Measurements from ENCODE around the gene NEK9. TPM values are rescaled to one million over a fixed set of nuclear protein-coding genes. Genes with fewer than 3 reads are reported as not detected.

NEK9 gene
- 35.9 and 58.1 TPM in 2 replicates for total RNA-seq (2011; cell fraction: chromatin; rRNA removed; ENCODE audit: low replicate concordance)
- total RNA-seq (2011; cell fraction: nucleolus; rRNA removed): 28.6 and 29.0 TPM in 2 replicates
- total RNA-seq (2011; cell fraction: nucleoplasm; rRNA removed): 30.7 and 32.6 TPM in 2 replicates
- total RNA-seq (2014; rRNA removed) (25.3 and 29.3 TPM in 2 replicates), total RNA-seq (2014; rRNA removed; fragmentation: Illumina TruSeq; extraction: Trizol) (11.8 and 14.3 TPM in 2 replicates), total RNA-seq (2015; rRNA removed; fragmentation: Illumina TruSeq; extraction: Trizol) (10.0 and 10.8 TPM in 2 replicates), total RNA-seq (2021) (24.0 and 34.4 TPM in 2 replicates), polyA plus RNA-seq (2011; rRNA removed) (32.8 and 39.6 TPM in 2 replicates), polyA plus RNA-seq (2014; fragmentation: Illumina TruSeq; extraction: Trizol) (16.3 and 19.8 TPM in 2 replicates), polyA plus RNA-seq (2014; fragmentation: Nextera tagmentation; extraction: Ambion mirVana) (1 to 10 TPM; 2.8 to 5.5 TPM), polyA plus RNA-seq (2014; rRNA removed) (19.9 and 29.1 TPM in 2 replicates), polyA minus RNA-seq (2011; rRNA and poly(A)+ RNA removed) (32.3 and 32.9 TPM in 2 replicates), Bru-seq, nascent RNA (percentile 63 among the genes with signal in this experiment), BruChase-seq, experiment 1, labeled RNA remaining after a 2-hour chase (percentile 66 among the genes with signal in this experiment), BruChase-seq, experiment 2, labeled RNA remaining after a 6-hour chase (percentile 67 among the genes with signal in this experiment)
- 15.8 and 25.2 TPM in 2 replicates for polyA plus RNA-seq (2011; cell fraction: cytosol; rRNA removed)
- 51.4 and 57.6 TPM in 2 replicates for polyA plus RNA-seq (2011; cell fraction: nucleus; rRNA removed)
- polyA plus RNA-seq (2012): 25.0 and 31.8 TPM in 2 replicates
- polyA minus RNA-seq (2011; cell fraction: cytosol; rRNA and poly(A)+ RNA removed): 11.6 and 13.7 TPM in 2 replicates
- polyA minus RNA-seq (2011; cell fraction: nucleus; rRNA and poly(A)+ RNA removed): 29.9 and 36.3 TPM in 2 replicates
- long read RNA-seq, experiment 1, full-length matches to known transcripts: 6 of 30 reads
- long read RNA-seq, experiment 1, partial matches to known transcripts: 6 of 30 reads
- long read RNA-seq, experiment 1, other reads (novel, unspliced or antisense): 18 of 30 reads
- long read RNA-seq, experiment 2, partial matches to known transcripts: 9 of 18 reads
- long read RNA-seq, experiment 2, other reads (novel, unspliced or antisense): 7 of 18 reads
- long read RNA-seq, experiment 3, partial matches to known transcripts: 0 of 3 reads
- long read RNA-seq, experiment 3, other reads (novel, unspliced or antisense): 3 of 3 reads

DNA sequence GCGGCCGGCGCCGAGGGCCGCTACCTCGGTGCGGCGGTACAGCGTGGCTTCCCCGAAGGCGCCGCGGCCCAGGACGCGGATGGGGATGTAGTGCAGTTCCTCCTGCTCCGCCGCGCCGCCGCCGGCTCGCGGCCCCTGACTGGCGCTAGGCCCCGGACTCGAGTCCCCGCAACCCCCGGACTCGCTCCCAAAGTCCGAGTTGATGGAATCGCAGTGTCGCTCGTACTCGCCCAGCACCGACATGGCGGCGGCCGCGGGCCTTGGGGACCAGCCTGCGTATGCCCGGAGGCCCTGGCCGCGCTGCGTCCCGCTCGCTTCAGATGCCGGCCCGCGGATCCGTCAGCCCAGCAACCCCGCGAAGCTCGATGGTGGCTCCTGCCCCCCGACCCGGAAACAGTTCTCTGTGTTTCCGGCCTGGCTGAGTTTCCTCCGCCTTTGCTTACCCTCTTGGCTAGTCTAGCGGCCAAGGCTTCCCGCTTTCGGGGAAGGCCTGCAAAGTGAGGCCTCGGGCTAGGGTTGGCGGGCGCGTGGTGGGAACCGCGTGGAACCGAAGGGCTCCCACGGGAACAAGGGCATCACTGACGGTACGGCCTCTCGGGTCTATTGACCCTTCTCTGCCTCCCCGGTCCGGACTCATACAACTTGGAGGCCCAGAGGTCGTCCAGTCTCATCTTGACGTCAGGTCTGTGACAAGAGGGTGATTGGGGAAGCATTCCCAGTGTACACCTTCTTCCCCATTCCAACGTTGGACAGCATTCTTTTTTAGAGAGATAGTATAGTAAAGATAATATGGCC is at the start of gene NEK9:
Gene NEK9, minus strand, starts transcription at position 370 of the 795 bp plus-strand sequence. Its CDS starts 127 bp downstream, at position 243.
- peaks cover 11 to 14% of the 10 kb centered on the region in 2 experiments for H3K4me1 ChIP-seq (replicated peaks in 1 of 2; ENCODE audit: control insufficient read depth in 2 of 2, insufficient read depth in 2 of 2, low read length in 2 of 2)
- TSS peak; percentile 71 for BruUV-seq (replicated peaks)
- peaks cover 34% of the 10 kb centered on the region for H3K79me2 ChIP-seq (ENCODE audit: control insufficient read depth, insufficient read depth, low read length)
- DNase-seq (ENCODE audit: extremely low read depth in 1 of 4, low spot score in 3 of 4) (peak; percentile 68 to 88 (median 78)), FAIRE-seq (peak; percentile 78), ATAC-seq (peak; percentile 94)
- 0% methylated on average over 22 of the region's 76 CpGs for WGBS (ENCODE audit: insufficient coverage, low coverage, missing lambda C conversion rate)
- H3K9me1 ChIP-seq (ENCODE audit: control insufficient read depth, insufficient read depth, low read length): no peaks in the 10 kb centered on the region
- peak within 1 kb of the TSS; percentile 95 for H2AFZ ChIP-seq (ENCODE audit: low read depth, low read length)
- no peaks in the 10 kb centered on the region for H3K27me3 ChIP-seq (ENCODE audit: control insufficient read depth in 2 of 2, insufficient read depth in 2 of 2, low read length in 2 of 2)
- intact Hi-C loops (cut with micrococcal nuclease): loop anchor here (5.0 kb wide), 1 partner anchor 360 kb away; no protein-coding TSS in a partner anchor
- H3K4me3 ChIP-seq: peak within 1 kb of the TSS; percentile 73
- ChIA-PET POLR2A (interaction anchor here (0.5 to 1.8 kb wide), 9 partner anchors 9 to 1363 kb away, joined by 3 to 7 read pairs (median 5); no protein-coding TSS in a partner anchor), CTCF (ENCODE audit: low intra/inter-chr PET ratio) (interaction anchor here (0.6 to 0.7 kb wide), 2 partner anchors 166 to 176 kb away, joined by 3 read pairs; no protein-coding TSS in a partner anchor)
- in situ Hi-C loops (cut with MboI): loop anchor here (25.0 kb wide), 1 partner anchor 535 kb away; the partner anchor contains the start of genes ERG28 and TTLL5
- peak within 1 kb of the TSS; percentile 98 for H3K27ac ChIP-seq (ENCODE audit: extremely low read depth, low read depth, low read length)
- H3K9ac ChIP-seq (ENCODE audit: insufficient read depth in 1 of 2, low read depth in 2 of 2, low read length in 2 of 2): peak within 1 kb of the TSS; percentile 93 to 96
- peaks cover 10% of the 10 kb centered on the region; the same call in 2 of the 3 replicates for H3K36me3 ChIP-seq (ENCODE audit: control insufficient read depth, insufficient read depth, low read length)
- H3K4me2 ChIP-seq (ENCODE audit: insufficient read depth, low read length): peak within 1 kb of the TSS; percentile 98
- H3K9me3 ChIP-seq (replicated peaks; ENCODE audit: control insufficient read depth, insufficient read depth, low read depth, low read length): no peaks in the 10 kb centered on the region
- H4K20me1 ChIP-seq (replicated peaks; ENCODE audit: control insufficient read depth, insufficient read depth, low read length): no peaks in the 10 kb centered on the region
- TF ChIP-seq ZNF785 (CRISPR knock-in tag; IDR thresholded peaks at IDR 0.05) (no peak), HEY1 (CRISPR knock-in tag; IDR thresholded peaks at IDR 0.05; ENCODE audit: borderline replicate concordance) (no peak), CCNT2 (IDR thresholded peaks at IDR 0.05; ENCODE audit: borderline replicate concordance, extremely low read depth, insufficient read length, low read depth, low read length) (peak; percentile 23), FOXP1 (CRISPR knock-in tag; IDR thresholded peaks at IDR 0.05) (no peak), ZNF239 (CRISPR knock-in tag; IDR thresholded peaks at IDR 0.05) (no peak), CUX1 (CRISPR knock-in tag; IDR thresholded peaks at IDR 0.05) (no peak), TBP (optimal IDR thresholded peaks at IDR 0.05; ENCODE audit: low read depth, low read length) (peak; percentile 86), BRD4 (IDR thresholded peaks at IDR 0.05) (no peak; the same call in 1 of the 2 replicates), ZNF79 (CRISPR knock-in tag; IDR thresholded peaks at IDR 0.05; ENCODE audit: low read depth) (no peak), NBN (IDR thresholded peaks at IDR 0.05; ENCODE audit: low read depth) (0 out of 2 replicates have a peak, but pooled peaks have one; percentile 52), ZNF165 (CRISPR knock-in tag; IDR thresholded peaks at IDR 0.05; ENCODE audit: borderline replicate concordance) (no peak)
